HepG2 (cell line): Measurements from ENCODE around the gene SERPINI1. TPM values are rescaled to one million over a fixed set of nuclear protein-coding genes. Genes with fewer than 3 reads are reported as not detected.

Source experiments
- CREB1 ChIP-seq, 2 experiments: fragments of 450-650 bp in 1 of 2; IDR thresholded peaks; 2 replicates each; pipeline ENCODE4 v1.6.1; 2016 to 2017; ENCODE audit warnings: control low read depth in 1 of 2, mild to moderate bottlenecking in 1 of 2, missing compliant biosample characterization in 1 of 2, missing genetic modification characterization in 1 of 2
- FOXK2 ChIP-seq: fragments of 450-650 bp; IDR thresholded peaks from 2 replicates; pipeline ENCODE4 v1.6.1; 2016
- KLF13 ChIP-seq: sonication (generic); formaldehyde crosslinking; IDR thresholded peaks from 2 replicates; pipeline ENCODE4 v1.4.0; 2020; ENCODE audit warnings: mild to moderate bottlenecking, missing genetic modification reagents
- KMT2A ChIP-seq: sonication (generic); formaldehyde crosslinking; IDR thresholded peaks from 2 replicates; pipeline ENCODE4 v1.4.0; 2020; ENCODE audit warnings: missing genetic modification reagents
- MYNN ChIP-seq: sonication (generic); formaldehyde crosslinking; IDR thresholded peaks from 2 replicates; pipeline ENCODE4 v1.4.0; 2020; ENCODE audit warnings: mild to moderate bottlenecking, low read depth, missing genetic modification reagents
- NR2C2 ChIP-seq: sonication (generic); formaldehyde crosslinking; IDR thresholded peaks from 2 replicates; pipeline ENCODE4 v1.4.0; 2020; ENCODE audit warnings: missing genetic modification reagents, mild to moderate bottlenecking, moderate library complexity, borderline replicate concordance
- PCBP1 ChIP-seq: fragments of 200-400 bp; formaldehyde crosslinking; IDR thresholded peaks from 2 replicates; pipeline ENCODE4 v1.6.1; 2017; ENCODE audit warnings: mild to moderate bottlenecking, low read depth, low read length, borderline replicate concordance
- PHF20 ChIP-seq: sonication (generic); formaldehyde crosslinking; IDR thresholded peaks from 2 replicates; pipeline ENCODE4 v1.5.0; 2020; ENCODE audit warnings: mild to moderate bottlenecking, missing genetic modification reagents
- U2AF2 ChIP-seq: fragments of 200-400 bp; formaldehyde crosslinking; IDR thresholded peaks from 2 replicates; pipeline ENCODE4 v1.6.1; 2017; ENCODE audit warnings: low read depth, mild to moderate bottlenecking, low read length
- ZFAT ChIP-seq: sonication (generic); formaldehyde crosslinking; conservative IDR thresholded peaks from 2 replicates; pipeline ENCODE4 v1.8.1; 2023; ENCODE audit warnings: missing genetic modification reagents, inconsistent platforms
- ZNF232 ChIP-seq: sonication (generic); formaldehyde crosslinking; IDR thresholded peaks from 2 replicates; pipeline ENCODE4 v1.4.0; 2020; ENCODE audit warnings: missing genetic modification reagents, borderline replicate concordance
- ZNF235 ChIP-seq: sonication (generic); formaldehyde crosslinking; IDR thresholded peaks from 2 replicates; pipeline ENCODE4 v1.8.1; 2023; ENCODE audit warnings: mild to moderate bottlenecking, missing genetic modification reagents, borderline replicate concordance
- ZNF891 ChIP-seq: sonication (generic); formaldehyde crosslinking; IDR thresholded peaks from 2 replicates; pipeline ENCODE4 v1.5.0; 2020; ENCODE audit warnings: mild to moderate bottlenecking, missing genetic modification reagents
- ZSCAN31 ChIP-seq: sonication (generic); formaldehyde crosslinking; IDR thresholded peaks from 2 replicates; pipeline ENCODE4 v1.5.0; 2020; ENCODE audit warnings: low read depth, mild to moderate bottlenecking, missing genetic modification reagents
- polyA plus RNA-seq, 8 experiments: library from polyadenylated mRNA; depleted of rRNA in 3 of 8; stranded (reverse) in 7 of 8; unstranded in 1 of 8; fragments of >200 nt; fragmentation: Illumina TruSeq in 4 of 8; extraction: Trizol in 4 of 8; gene quantifications; 2 replicates each; pipeline versions ENCODE4 v1.2.1 to v1.2.3, GENCODE V29; 2011 to 2016; ENCODE audit warnings: low read depth in 4 of 8, missing spikeins in 1 of 8, mixed read lengths in 1 of 8; ENCODE audit not compliant: insufficient read depth in 1 of 8
- total RNA-seq, 5 experiments: library from RNA; depleted of rRNA; stranded (reverse); fragments of >200 nt; fragmentation: Illumina TruSeq; extraction: Trizol; gene quantifications; 2 replicates each; pipeline ENCODE4 v1.2.3, GENCODE V29; 2016; ENCODE audit warnings: low read depth in 1 of 5
- TF ChIP-seq, protein P1 (sequence below): IDR thresholded peaks from 2 replicates; pipeline ENCODE4 v1.6.1; 2016
- TF ChIP-seq, protein P2 (sequence below): sonication (generic); formaldehyde crosslinking; IDR thresholded peaks from 2 replicates; pipeline ENCODE4 v1.4.0; 2020; ENCODE audit warnings: missing genetic modification reagents, low read depth, mild to moderate bottlenecking, borderline replicate concordance
- TF ChIP-seq, protein P3 (sequence below): sonication (generic); formaldehyde crosslinking; conservative IDR thresholded peaks from 2 replicates; pipeline ENCODE4 v1.4.0; 2020; ENCODE audit warnings: mild to moderate bottlenecking, missing genetic modification reagents, moderate library complexity
- TF ChIP-seq, protein P4 (sequence below): sonication (generic); formaldehyde crosslinking; IDR thresholded peaks from 2 replicates; pipeline ENCODE4 v1.4.0; 2020; ENCODE audit warnings: missing genetic modification reagents, mild to moderate bottlenecking, borderline replicate concordance
- TF ChIP-seq, protein P5 (sequence below): sonication (generic); formaldehyde crosslinking; IDR thresholded peaks from 2 replicates; pipeline ENCODE4 v1.5.1; 2020; ENCODE audit warnings: missing genetic modification reagents, mild to moderate bottlenecking, borderline replicate concordance

Gene SERPINI1
- total and polyA plus RNA-seq, 2 of the 13 experiments (the other 11 are each of a cell fraction or from before 2014, with no cell fraction given), result 14.7 to 58.0 TPM

DNA sequence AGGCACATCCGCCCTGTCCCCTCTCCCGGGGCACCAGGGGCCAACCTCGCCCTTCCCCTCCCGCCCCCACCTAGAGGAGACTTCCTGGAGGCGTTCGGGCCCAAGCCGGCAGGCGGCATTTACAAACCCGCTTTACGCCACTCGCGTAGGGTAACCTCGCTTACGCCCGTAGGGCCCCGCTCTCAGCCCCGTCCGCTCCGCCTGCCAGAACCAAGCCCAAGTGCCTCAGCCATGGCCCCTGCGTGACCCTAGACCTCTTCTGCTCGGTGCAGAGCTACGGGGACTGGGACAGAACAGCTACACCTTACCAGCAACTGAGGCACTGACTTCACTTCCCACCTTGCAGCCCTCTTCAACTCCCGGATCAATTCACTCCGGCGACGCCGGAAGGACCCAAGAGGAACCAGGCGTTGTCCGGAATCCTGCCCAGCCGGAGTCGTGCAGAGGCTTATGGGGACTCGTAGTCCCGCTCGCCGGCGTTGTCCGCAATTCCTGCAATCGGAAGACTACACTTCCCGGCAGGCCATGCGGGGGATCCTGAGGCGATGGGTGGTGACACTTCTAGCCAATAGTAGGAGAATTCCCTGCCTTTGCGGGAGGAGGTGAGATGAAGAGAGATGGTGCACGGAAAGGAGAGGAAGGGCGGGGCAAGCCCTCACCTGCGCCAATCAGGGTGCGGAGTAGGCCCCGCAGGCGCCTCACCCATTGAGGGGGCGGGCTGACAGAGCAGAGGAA is 856 bp upstream of the SERPINI1 start, which contains the start of gene PDCD10 (continued):
- TF ChIP-seq ZNF891 (CRISPR knock-in tag), result peak; percentile 95
- TF ChIP-seq FOXK2, result no peak
- TF ChIP-seq, protein P1, sequence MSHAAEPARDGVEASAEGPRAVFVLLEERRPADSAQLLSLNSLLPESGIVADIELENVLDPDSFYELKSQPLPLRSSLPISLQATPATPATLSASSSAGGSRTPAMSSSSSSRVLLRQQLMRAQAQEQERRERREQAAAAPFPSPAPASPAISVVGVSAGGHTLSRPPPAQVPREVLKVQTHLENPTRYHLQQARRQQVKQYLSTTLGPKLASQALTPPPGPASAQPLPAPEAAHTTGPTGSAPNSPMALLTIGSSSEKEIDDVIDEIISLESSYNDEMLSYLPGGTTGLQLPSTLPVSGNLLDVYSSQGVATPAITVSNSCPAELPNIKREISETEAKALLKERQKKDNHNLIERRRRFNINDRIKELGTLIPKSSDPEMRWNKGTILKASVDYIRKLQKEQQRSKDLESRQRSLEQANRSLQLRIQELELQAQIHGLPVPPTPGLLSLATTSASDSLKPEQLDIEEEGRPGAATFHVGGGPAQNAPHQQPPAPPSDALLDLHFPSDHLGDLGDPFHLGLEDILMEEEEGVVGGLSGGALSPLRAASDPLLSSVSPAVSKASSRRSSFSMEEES (CRISPR knock-in tag), result peak; percentile 20; the same call in 1 of the 2 replicates
- peak; percentile 85; the same call in 1 of the 2 replicates for TF ChIP-seq U2AF2
- TF ChIP-seq KLF13 (CRISPR knock-in tag), result no peak
- peak; percentile 75 for TF ChIP-seq CREB1 (IDR thresholded peaks at IDR 0.05)
- TF ChIP-seq CREB1 (CRISPR knock-in tag; IDR thresholded peaks at IDR 0.05), result peak; percentile 90
- TF ChIP-seq, protein P2, sequence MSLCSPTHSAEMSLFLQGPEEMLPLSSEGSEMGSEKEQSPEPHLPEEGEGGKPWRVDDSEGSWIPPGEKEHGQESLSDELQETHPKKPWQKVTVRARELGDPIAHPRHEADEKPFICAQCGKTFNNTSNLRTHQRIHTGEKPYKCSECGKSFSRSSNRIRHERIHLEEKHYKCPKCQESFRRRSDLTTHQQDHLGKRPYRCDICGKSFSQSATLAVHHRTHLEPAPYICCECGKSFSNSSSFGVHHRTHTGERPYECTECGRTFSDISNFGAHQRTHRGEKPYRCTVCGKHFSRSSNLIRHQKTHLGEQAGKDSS (CRISPR knock-in tag), result no peak; the same call in 1 of the 2 replicates
- TF ChIP-seq ZNF232 (CRISPR knock-in tag), result peak; percentile 46; the same call in 1 of the 2 replicates
- TF ChIP-seq ZSCAN31, result peak; percentile 52; the same call in 1 of the 2 replicates
- peak; percentile 61 for TF ChIP-seq KMT2A (CRISPR knock-in tag)
- peak; percentile 83 for TF ChIP-seq PHF20
- TF ChIP-seq ZNF235 (CRISPR knock-in tag), result 0 out of 2 replicates have a peak, but pooled peaks have one; percentile 9
- TF ChIP-seq MYNN (CRISPR knock-in tag), result peak; percentile 70; the same call in 1 of the 2 replicates
- TF ChIP-seq, protein P3, sequence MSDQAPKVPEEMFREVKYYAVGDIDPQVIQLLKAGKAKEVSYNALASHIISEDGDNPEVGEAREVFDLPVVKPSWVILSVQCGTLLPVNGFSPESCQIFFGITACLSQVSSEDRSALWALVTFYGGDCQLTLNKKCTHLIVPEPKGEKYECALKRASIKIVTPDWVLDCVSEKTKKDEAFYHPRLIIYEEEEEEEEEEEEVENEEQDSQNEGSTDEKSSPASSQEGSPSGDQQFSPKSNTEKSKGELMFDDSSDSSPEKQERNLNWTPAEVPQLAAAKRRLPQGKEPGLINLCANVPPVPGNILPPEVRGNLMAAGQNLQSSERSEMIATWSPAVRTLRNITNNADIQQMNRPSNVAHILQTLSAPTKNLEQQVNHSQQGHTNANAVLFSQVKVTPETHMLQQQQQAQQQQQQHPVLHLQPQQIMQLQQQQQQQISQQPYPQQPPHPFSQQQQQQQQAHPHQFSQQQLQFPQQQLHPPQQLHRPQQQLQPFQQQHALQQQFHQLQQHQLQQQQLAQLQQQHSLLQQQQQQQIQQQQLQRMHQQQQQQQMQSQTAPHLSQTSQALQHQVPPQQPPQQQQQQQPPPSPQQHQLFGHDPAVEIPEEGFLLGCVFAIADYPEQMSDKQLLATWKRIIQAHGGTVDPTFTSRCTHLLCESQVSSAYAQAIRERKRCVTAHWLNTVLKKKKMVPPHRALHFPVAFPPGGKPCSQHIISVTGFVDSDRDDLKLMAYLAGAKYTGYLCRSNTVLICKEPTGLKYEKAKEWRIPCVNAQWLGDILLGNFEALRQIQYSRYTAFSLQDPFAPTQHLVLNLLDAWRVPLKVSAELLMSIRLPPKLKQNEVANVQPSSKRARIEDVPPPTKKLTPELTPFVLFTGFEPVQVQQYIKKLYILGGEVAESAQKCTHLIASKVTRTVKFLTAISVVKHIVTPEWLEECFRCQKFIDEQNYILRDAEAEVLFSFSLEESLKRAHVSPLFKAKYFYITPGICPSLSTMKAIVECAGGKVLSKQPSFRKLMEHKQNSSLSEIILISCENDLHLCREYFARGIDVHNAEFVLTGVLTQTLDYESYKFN (CRISPR knock-in tag), result peak; percentile 6; the same call in 1 of the 2 replicates
- TF ChIP-seq, protein P4, sequence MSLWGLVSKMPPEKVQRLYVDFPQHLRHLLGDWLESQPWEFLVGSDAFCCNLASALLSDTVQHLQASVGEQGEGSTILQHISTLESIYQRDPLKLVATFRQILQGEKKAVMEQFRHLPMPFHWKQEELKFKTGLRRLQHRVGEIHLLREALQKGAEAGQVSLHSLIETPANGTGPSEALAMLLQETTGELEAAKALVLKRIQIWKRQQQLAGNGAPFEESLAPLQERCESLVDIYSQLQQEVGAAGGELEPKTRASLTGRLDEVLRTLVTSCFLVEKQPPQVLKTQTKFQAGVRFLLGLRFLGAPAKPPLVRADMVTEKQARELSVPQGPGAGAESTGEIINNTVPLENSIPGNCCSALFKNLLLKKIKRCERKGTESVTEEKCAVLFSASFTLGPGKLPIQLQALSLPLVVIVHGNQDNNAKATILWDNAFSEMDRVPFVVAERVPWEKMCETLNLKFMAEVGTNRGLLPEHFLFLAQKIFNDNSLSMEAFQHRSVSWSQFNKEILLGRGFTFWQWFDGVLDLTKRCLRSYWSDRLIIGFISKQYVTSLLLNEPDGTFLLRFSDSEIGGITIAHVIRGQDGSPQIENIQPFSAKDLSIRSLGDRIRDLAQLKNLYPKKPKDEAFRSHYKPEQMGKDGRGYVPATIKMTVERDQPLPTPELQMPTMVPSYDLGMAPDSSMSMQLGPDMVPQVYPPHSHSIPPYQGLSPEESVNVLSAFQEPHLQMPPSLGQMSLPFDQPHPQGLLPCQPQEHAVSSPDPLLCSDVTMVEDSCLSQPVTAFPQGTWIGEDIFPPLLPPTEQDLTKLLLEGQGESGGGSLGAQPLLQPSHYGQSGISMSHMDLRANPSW (CRISPR knock-in tag), result peak; percentile 50; the same call in 1 of the 2 replicates
- TF ChIP-seq, protein P5, sequence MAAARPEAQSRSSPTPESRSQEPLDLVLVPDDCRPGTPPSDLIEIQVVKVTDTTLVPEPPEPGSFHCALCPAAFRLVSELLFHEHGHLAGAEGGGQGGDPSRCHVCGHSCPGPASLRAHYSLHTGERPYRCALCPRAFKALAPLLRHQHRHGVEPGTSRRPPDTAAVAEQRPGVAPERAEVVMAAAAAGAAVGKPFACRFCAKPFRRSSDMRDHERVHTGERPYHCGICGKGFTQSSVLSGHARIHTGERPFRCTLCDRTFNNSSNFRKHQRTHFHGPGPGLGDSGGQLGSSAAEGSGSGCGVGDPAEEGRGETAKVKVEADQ (CRISPR knock-in tag), result no peak
- TF ChIP-seq NR2C2 (CRISPR knock-in tag), result peak; percentile 88; the same call in 1 of the 2 replicates
- TF ChIP-seq PCBP1, result peak; percentile 79; the same call in 1 of the 2 replicates
- no peak for TF ChIP-seq ZFAT (CRISPR knock-in tag)
